Measurements from ENCODE around the gene CBLN3. TPM values are rescaled to one million over a fixed set of nuclear protein-coding genes. Genes with fewer than 3 reads are reported as not detected.
A peak's percentile ranks its signal among the peaks of the same experiment; 100 is the strongest.

The CBLN3 gene
- total and polyA plus RNA-seq, 11 donors, result 0.38 to 4.9 (median 0.80) TPM

DNA sequence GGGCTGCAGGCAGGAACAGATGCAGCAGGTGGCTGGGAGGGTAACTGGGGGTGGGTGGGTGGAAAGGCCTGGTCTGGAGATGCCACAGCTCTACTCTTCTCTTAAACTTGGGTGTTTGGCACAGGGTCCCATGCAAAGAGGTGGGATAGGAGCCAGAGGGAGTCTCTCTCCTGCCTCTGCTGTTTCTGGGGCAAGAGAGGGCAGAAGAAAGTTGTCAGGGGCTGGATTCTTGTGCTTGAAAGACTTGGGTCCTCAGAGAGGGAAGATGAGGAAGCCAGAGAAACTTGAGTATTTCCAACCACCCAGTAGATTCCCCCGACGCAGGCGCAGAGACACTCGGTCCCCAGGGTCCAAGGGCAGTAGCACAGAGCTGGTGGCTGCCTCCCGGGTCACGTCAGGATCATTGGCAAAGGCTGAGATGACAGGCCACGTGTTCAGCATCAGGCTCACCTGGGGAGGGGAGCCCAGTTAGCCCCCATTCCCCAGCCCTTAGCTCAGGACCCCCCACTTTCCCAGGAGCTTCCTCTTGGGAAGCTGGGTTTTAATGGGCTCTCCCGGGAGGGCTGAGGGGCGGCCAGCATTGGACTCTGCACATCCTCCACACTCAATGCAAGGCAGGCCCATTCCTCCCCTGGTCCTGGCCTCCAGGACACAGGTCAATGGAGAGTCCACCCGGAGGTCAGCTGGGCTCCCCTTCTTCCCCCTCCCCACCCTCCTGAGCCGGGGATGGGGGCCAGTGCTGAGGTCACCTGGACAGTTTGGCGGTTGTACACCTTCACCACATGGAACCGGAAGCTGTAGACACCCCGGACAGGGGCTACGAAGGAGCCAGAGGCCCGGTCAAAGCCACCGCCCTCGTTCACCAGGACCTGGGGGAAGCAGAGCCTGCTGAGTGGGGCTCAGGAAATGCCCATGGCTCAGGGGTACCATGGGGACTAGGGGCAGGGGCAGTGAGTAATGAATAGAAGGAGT lies 1.6 kb downstream of the CBLN3 start:
- 78 to 92% (median 89%) methylated on average over 16 to 18 of the region's 18 CpGs for WGBS, 4 donors
- H3K27ac ChIP-seq, result no peak overlapping the region
- H3K27me3 ChIP-seq, result no peaks in the 10 kb centered on the region
- H3K4me1 ChIP-seq, result peaks cover 3 to 54% (median 41%) of the 10 kb centered on the region in 12 donors
- H3K36me3 ChIP-seq, result peaks cover 0 to 17% (median 7%) of the 10 kb centered on the region in 9 donors
- DNase-seq (peak in 2 of 5 donors; percentile 29 to 35), ATAC-seq (no peak)
- H3K9me3 ChIP-seq, result no peaks in the 10 kb centered on the region
- TF ChIP-seq, protein P1, sequence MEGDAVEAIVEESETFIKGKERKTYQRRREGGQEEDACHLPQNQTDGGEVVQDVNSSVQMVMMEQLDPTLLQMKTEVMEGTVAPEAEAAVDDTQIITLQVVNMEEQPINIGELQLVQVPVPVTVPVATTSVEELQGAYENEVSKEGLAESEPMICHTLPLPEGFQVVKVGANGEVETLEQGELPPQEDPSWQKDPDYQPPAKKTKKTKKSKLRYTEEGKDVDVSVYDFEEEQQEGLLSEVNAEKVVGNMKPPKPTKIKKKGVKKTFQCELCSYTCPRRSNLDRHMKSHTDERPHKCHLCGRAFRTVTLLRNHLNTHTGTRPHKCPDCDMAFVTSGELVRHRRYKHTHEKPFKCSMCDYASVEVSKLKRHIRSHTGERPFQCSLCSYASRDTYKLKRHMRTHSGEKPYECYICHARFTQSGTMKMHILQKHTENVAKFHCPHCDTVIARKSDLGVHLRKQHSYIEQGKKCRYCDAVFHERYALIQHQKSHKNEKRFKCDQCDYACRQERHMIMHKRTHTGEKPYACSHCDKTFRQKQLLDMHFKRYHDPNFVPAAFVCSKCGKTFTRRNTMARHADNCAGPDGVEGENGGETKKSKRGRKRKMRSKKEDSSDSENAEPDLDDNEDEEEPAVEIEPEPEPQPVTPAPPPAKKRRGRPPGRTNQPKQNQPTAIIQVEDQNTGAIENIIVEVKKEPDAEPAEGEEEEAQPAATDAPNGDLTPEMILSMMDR (IDR thresholded peaks at IDR 0.05), result no peak
- no peak for TF ChIP-seq POLR2A (IDR thresholded peaks at IDR 0.05)
- H3K4me3 ChIP-seq, result no peak overlapping the region
- intact Hi-C loops (cut with DNase I), result loop anchor here in 2 of 10 donors (2.0 kb wide), 2 partner anchors 29 to 61 kb away; partner anchors contain the start of gene NYNRIN (in 1 of the 2)

GRCh38 chr14:24426912-24427536 lies 2.4 kb downstream of the CBLN3 start:
- TF ChIP-seq POLR2A (IDR thresholded peaks at IDR 0.05), result no peak
- TF ChIP-seq, protein P1 (IDR thresholded peaks at IDR 0.05), result no peak
- peak overlapping the region in 1 of 12 donors; percentile 53 for H3K27ac ChIP-seq
- intact Hi-C loops (cut with DNase I), result no loop called here
- DNase-seq (no peak), ATAC-seq (no peak)
- peaks cover 3 to 52% (median 35%) of the 10 kb centered on the region in 12 donors for H3K4me1 ChIP-seq
- H3K27me3 ChIP-seq, result no peaks in the 10 kb centered on the region
- no peaks in the 10 kb centered on the region for H3K9me3 ChIP-seq
- WGBS, 4 donors, result 73 to 91% (median 85%) methylated on average over 7 to 8 of the region's 8 CpGs
- H3K4me3 ChIP-seq, result no peak overlapping the region
- peaks cover 0 to 9% (median 2%) of the 10 kb centered on the region in 9 donors for H3K36me3 ChIP-seq

GRCh38 chr14:24426150-24426911 lies 3.1 kb downstream of the CBLN3 start:
- H3K36me3 ChIP-seq, result peaks cover 0 to 3% (median 0%) of the 10 kb centered on the region in 9 donors
- H3K27me3 ChIP-seq, result no peaks in the 10 kb centered on the region
- H3K4me1 ChIP-seq, result peaks cover under 1 to 45% (median 29%) of the 10 kb centered on the region in 12 donors
- H3K9me3 ChIP-seq, result no peaks in the 10 kb centered on the region
- no peak for DNase-seq
- TF ChIP-seq POLR2A (IDR thresholded peaks at IDR 0.05), result no peak
- ATAC-seq, result no peak
- H3K4me3 ChIP-seq, result no peak overlapping the region
- intact Hi-C loops (cut with DNase I), result no loop called here
- 90 to 95% (median 93%) methylated on average over 2 of the region's 2 CpGs for WGBS, 4 donors
- H3K27ac ChIP-seq, result peak overlapping the region in 2 of 12 donors; percentile 20 to 53

- TF ChIP-seq POLR2A (IDR thresholded peaks at IDR 0.05), result no peak
- TF ChIP-seq, protein P1 (IDR thresholded peaks at IDR 0.05), result no peak
- Histone ChIP-seq H3K4me1 (peaks cover 0 to 39% (median 22%) of the 10 kb centered on the region in 12 donors), H3K9me3 (no peaks in the 10 kb centered on the region), H3K4me3 (no peak overlapping the region), H3K36me3 (no peaks in the 10 kb centered on the region), H3K27ac (peak overlapping the region in 8 of 12 donors; percentile 25 to 72 (median 60)), H3K27me3 (no peaks in the 10 kb centered on the region)
- DNase-seq (no peak), ATAC-seq (peak in 1 of 4 donors; percentile 3)
- WGBS, 4 donors, result 20 to 31% (median 27%) methylated on average over 3 of the region's 3 CpGs
- intact Hi-C loops (cut with DNase I), result no loop called here
Observed at GRCh38 chr14:24425704-24426103, 3.8 kb downstream of the CBLN3 start.
